HUES6 (cell line): ENCODE data around the gene SEPTIN5.

ENCODE experiments used
- H3K27ac ChIP-seq: 2 replicates; pipeline ENCODE4 v1.7.0; 2013; ENCODE audit warnings: low read depth, mild to moderate bottlenecking, low read length, inconsistent platforms
- H3K27me3 ChIP-seq: 2 replicates; pipeline ENCODE4 v1.6.1; 2013; ENCODE audit warnings: low read length; ENCODE audit not compliant: control insufficient read depth, insufficient read depth
- H3K36me3 ChIP-seq: 2 replicates; pipeline ENCODE4 v1.6.1; 2013; ENCODE audit warnings: low read length; ENCODE audit not compliant: control insufficient read depth, insufficient read depth
- H3K4me1 ChIP-seq: 2 replicates; pipeline ENCODE4 v1.6.1; 2013; ENCODE audit warnings: low read length; ENCODE audit not compliant: control insufficient read depth, insufficient read depth
- H3K4me3 ChIP-seq: 2 replicates; pipeline ENCODE4 v1.5.1; 2013; ENCODE audit warnings: low read depth, low read length
- H3K9ac ChIP-seq: one replicate; pipeline ENCODE4 v1.6.1; 2013; ENCODE audit warnings: mild to moderate bottlenecking, low read length
- H3K9me3 ChIP-seq: 2 replicates; pipeline ENCODE4 v1.6.1; 2013; ENCODE audit warnings: low read depth, low read length; ENCODE audit not compliant: control insufficient read depth, insufficient read depth

Gene SEPTIN5

DNA sequence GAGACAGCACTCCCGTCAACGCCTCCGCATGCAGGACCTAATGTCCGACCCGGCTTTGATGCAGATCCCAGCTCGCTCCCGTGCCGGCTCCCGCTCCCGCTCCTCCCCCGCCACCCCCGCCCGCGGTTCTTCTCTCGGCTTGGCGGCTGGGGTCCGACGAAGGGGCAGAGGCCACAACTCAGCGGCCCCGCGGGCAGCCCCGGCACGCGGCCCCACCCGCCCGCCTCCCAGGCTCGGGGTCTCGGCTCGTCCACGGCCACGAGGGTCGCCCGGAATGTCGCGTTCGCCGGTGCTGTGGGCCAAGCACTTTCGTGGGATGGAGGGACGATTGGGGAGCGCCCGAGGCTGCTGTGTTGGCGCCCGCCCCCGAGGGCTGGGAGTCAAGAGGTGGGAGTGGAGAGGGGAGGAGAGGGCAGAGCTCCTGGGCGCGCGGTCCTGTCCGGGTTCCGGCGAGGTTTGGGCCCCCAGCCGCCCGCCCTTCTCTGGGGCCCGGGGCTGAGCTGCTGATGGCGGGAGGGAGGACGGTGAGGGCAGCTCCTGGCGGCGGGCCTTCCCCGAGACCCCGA is 40.9 kb downstream of the SEPTIN5 start:
- Histone ChIP-seq H3K36me3 (no peaks in the 10 kb centered on the region), H3K4me1 (peaks cover 21% of the 10 kb centered on the region), H3K9me3 (no peaks in the 10 kb centered on the region), H3K27ac (no peak overlapping the region), H3K9ac (no peak overlapping the region), H3K27me3 (peaks cover 89% of the 10 kb centered on the region), H3K4me3 (peak overlapping the region; percentile 44)

DNA sequence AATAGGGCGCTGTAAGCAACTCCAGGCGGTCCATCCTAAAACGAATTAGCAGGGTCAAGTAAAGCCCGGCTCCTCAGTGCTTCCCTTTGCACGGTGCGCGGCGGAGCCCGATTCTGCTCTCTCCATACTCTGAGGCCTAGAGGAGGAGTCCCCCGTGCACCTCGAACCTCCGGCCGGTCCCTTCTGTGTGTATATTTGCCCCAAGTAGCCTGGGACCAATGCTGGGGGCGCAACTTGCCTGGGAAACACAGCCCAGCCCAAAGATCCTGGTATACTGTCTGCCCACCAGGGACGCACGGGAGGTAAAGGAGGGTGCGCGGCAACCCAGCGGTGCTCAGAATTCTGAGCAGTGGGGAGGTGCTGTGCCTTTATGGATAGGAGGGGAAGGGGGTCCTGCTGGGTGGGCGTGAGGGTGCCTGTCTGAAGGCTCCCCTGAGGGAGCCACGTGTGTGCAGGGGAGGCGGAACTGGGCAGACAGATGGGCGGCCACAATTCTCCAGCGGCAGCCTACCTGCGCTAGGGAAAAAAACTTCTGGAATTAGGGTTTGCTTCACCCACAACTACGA is 41.5 kb downstream of the SEPTIN5 start:
- Histone ChIP-seq H3K27me3 (peaks cover 93% of the 10 kb centered on the region), H3K4me1 (peaks cover 17% of the 10 kb centered on the region), H3K27ac (no peak overlapping the region), H3K36me3 (no peaks in the 10 kb centered on the region), H3K9me3 (no peaks in the 10 kb centered on the region), H3K9ac (no peak overlapping the region), H3K4me3 (peak overlapping the region; percentile 44)

DNA sequence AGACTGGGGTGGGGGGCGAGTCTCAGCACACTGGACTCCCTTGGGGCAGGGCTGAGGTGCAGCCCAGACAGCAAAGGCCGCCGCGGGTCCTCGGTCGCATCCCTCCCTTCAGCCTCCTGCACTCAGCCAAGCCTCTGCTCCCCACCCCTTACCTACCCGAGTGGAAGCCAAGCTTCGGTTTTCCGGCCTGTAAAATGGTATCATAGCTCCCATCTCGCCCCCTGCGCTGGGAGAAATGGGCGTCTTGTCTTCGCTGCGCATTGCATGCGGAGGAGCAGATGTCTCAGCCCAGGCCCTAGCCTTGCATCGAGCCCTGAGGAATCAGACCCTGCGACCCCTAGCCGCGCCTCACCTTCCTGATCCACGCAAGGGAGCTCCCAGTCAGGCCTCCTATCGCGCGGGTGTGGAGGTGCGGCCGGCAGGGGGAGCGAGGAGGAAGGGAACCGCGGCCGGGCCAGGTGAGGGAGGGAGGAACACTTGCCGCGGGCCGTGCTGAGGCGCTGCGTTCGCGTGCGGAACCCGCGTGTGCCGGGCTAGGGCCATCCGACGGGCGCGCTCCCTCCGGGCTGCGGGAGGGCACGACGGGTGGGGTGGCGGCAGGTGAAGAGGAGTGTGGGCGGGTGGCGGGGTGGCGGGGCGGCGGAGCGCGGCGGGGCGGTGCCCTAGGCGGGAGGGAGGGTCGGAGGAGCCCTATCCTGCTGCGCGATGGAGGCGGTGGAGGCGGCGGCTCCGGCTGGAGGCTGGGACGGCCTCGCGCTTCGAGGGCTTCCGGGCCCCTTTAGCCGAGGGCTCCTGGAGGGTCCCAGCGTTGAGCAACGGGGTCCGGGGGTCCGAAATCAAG is 42.2 kb downstream of the SEPTIN5 start:
- H3K27me3 ChIP-seq = peaks cover 98% of the 10 kb centered on the region
- H3K4me3 ChIP-seq = peak overlapping the region; percentile 51

DNA sequence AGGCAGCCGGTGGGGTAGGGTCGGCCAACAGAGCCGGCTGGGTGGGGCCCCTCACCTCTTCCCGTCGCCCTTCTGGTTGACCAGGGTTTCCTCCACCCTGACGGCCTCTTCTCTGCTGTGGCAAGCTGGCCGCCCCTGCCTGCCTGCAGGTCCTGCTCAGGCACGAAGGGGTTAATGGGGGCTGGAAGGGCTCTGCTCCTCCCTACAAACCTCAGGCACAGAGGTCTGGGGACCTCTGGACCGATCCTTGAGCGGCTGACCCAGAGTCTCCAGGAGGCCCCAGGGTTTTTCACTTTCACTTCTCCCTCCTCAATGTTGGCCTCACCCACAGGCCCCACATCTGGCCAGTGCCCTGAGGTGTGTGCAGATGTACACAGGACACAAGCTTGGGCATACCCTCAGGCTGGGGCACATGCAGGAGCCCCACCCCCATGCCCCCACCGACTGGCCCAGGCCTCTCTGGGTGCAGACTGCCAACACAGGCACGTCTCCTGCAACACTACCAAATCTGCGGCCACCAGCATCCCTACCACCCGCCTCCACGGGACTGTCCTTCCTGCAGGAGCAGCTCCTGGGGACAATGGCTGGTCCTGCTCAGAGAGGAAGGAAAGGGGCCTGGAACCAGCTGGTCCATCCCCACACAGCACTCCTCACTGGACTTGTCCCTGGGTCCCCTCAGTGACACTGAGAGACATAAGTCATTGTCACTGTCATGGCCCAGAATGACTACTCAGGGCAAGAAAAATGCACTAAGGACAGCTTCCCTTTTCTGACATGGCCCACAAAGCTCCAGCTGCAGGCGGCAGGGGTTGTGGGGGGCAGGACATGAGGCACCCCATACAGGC is 43.1 kb downstream of the SEPTIN5 start:
- H3K9ac ChIP-seq = no peak overlapping the region
- 0 out of 2 replicates have a peak overlapping the region, but pooled peaks have one; percentile 51 for H3K4me3 ChIP-seq
- peaks cover 22% of the 10 kb centered on the region for H3K4me1 ChIP-seq
- H3K36me3 ChIP-seq = no peaks in the 10 kb centered on the region
- H3K27me3 ChIP-seq = peaks cover 98% of the 10 kb centered on the region
- H3K27ac ChIP-seq = no peak overlapping the region
- no peaks in the 10 kb centered on the region for H3K9me3 ChIP-seq

More for the DNA sequence above, 42.2 kb downstream of the SEPTIN5 start:
- Histone ChIP-seq H3K36me3 (no peaks in the 10 kb centered on the region), H3K9me3 (no peaks in the 10 kb centered on the region), H3K4me1 (peaks cover 14% of the 10 kb centered on the region), H3K27ac (no peak overlapping the region), H3K9ac (no peak overlapping the region)

DNA sequence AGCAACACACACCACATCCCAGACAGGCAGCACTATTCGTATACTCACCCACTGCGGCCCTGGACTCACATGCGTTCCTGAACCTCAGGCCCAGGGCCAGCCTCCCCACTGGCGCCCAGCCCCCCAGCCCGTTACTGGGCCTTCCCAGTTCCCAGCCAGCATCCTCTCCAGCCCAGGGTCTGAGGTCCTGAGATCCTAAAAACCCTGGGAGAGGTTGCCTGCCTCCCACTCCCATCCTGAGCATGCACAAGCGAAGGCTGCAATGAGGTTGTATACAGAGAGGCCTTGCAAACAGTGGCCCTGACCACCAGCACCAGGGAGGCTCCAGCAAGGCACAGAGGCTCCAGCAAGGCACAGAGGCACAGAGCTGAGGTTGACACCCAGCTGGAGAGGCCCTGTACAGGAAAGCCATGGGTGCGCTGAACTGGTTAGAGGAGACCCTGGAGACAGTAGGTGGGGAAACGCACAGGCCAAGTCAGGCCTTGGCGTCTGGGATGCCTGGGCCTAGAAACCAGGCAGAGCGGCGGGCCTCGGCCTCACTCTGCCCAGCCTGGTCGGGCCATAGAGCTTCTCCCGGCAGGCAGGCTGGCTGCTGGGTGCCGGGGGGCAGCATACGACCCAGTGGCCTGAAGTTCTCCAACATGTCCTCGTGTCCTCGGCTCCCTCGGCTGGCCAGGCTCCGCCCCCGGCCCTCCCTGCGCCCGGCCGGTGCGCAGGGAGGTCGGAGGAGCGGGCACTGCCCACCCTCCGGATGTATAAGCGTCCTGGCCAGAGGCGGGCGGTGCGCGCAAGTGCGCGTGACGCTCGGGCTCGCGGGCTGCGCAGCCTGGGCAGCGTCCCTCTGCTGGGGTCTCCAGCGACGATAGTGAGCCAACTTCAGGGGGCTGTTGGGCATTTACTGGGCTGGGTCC is 43.9 kb downstream of the SEPTIN5 start:
- H3K4me3 ChIP-seq = no peak overlapping the region
- H3K9ac ChIP-seq = no peak overlapping the region
- peaks cover 29% of the 10 kb centered on the region for H3K4me1 ChIP-seq
- no peaks in the 10 kb centered on the region for H3K9me3 ChIP-seq
- H3K36me3 ChIP-seq = no peaks in the 10 kb centered on the region
- H3K27ac ChIP-seq = no peak overlapping the region
- H3K27me3 ChIP-seq = peaks cover 98% of the 10 kb centered on the region

DNA sequence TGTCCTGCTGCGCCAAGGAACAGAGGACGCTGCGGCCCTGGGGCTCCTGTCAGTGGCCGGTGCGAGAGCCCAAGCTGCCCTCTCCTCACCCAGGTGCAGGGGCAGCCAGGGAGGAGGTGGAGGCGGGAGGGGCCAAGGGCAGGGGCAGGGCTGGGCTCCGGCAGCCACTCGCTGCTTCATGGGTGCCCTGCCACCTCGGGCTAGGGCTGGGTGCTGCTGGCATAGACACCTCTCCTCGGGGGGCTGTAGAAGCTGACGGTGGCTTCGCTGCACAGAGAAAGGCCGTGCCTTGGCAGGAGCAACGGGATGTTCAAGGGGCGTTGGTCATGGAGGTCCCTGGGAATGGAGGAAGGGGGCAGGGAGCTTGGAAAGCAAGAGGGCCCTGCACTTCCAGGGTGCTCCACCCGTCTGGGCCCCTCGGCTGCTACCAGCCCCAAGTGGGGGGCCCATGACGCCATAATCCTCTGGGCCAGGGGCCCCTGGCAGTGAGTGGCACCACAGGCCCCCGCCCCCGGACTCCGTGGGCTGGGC is 44.7 kb downstream of the SEPTIN5 start:
- Histone ChIP-seq H3K27me3 (peaks cover 98% of the 10 kb centered on the region), H3K4me1 (peaks cover 29% of the 10 kb centered on the region), H3K27ac (no peak overlapping the region), H3K9me3 (no peaks in the 10 kb centered on the region), H3K4me3 (0 out of 2 replicates have a peak overlapping the region, but pooled peaks have one; percentile 19), H3K9ac (no peak overlapping the region), H3K36me3 (no peaks in the 10 kb centered on the region)

DNA sequence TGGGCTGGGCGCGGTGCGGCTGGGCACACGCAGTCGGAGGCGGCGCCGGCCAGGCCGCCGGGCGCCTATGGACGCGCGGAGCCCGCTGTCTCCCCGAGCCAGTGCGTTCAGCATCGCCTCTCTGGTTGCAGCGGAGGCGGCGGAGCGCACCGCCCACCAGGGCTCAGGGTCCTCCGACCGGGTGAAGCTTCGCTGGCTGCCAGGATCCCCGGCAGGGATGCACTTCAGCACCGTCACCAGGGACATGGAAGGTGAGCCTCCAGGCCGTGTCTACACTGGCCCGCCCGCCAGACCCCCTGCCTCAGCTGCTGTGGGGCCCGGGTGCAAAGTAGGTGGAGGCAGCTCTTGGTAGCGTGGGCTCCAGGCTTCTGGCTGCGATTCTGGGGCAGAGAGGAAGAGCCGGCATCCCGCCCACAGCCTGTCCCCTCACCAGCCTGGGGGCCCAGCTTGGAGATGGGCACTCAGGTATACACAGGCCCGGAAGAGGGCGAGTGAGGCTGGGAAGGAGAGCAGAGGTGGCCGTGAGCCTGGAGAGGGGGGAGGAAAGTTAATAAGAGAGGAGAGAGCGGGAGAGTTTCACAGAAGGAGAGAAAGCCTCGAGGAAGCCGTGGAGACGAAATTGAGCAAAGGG is 45.2 kb downstream of the SEPTIN5 start:
- Histone ChIP-seq H3K27me3 (peaks cover 98% of the 10 kb centered on the region), H3K9ac (no peak overlapping the region), H3K4me3 (peak overlapping the region; percentile 19), H3K9me3 (no peaks in the 10 kb centered on the region), H3K36me3 (no peaks in the 10 kb centered on the region), H3K27ac (no peak overlapping the region), H3K4me1 (peaks cover 34% of the 10 kb centered on the region)

DNA sequence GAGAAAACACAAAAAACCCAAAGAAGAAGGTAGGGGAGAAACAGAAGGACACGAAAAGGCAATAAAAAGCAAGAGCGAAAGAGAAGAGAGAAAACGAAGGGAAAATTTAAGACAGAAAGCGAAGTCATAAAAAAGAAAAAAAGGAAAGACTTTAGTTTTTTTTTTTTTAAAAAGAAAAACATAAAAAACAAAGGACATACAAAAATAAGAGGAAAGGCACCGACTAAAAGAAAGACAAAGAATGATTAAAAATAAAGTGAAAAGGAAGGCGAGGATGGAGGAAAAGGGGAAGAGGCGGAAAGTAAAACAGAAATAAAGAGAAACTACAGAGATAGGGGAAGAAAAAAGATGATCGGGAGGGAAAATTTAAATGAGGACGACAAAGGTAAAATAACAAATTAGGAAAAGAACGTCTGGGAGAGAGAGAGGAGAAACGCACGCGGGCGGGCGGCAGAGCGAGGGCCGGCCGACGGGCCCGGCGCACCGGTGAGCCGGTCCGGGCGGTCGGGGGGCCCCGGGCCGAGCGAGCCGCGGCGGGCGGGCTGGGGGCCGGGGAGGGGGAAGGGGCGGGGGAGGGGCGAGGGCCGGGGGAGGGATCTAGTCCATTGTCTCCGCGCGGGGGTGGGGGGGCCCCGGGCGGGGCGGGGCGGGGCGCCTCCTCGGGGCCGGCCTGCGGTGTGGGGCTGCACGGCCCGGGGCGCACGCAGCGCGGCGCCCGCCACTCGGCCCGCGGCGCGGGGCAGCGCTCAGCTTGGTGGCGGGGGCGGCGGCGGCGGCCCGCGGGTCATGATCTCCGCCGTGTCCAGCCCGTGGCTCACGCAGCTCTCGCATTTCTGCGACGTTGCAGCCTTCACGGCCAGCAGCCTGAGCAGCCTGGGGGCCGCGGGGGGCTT is 46.0 kb downstream of the SEPTIN5 start, which contains the start of gene TBX1:
Gene TBX1, plus strand, starts transcription at position 721 of the 893 bp plus-strand sequence. Its CDS starts 66 bp downstream, at position 787.
- peaks cover 98% of the 10 kb centered on the region for H3K27me3 ChIP-seq

More for the DNA sequence above, 46.0 kb downstream of the SEPTIN5 start, which contains the start of gene TBX1:
- peak within 1 kb of the TSS; percentile 59 for H3K4me3 ChIP-seq
- H3K9ac ChIP-seq = no peak within 1 kb of the TSS
- H3K36me3 ChIP-seq = no peaks in the 10 kb centered on the region
- H3K4me1 ChIP-seq = peaks cover 41% of the 10 kb centered on the region
- H3K27ac ChIP-seq = no peak within 1 kb of the TSS
- no peaks in the 10 kb centered on the region for H3K9me3 ChIP-seq
